Chondrocyte (in vitro differentiated cells): ENCODE data around the gene UBE2O. TPM values are rescaled to one million over a fixed set of nuclear protein-coding genes. Genes with fewer than 3 reads are reported as not detected.

Experiments
- DNase-seq: peaks from one replicate; pipeline ENCODE4 v3.0.0; 2021; ENCODE audit warnings: mixed read lengths, low spot score
- H3K27ac Mint-ChIP-seq: one replicate; pipeline ENCODE4 v1.8.0; 2021; ENCODE audit warnings: mild to moderate bottlenecking, moderate library complexity, mixed read lengths; ENCODE audit not compliant: unreplicated experiment
- H3K27me3 Mint-ChIP-seq: 2 replicates; pipeline ENCODE4 v1.8.0; 2021; ENCODE audit warnings: low read depth, mixed read lengths
- H3K36me3 Mint-ChIP-seq: 2 replicates; pipeline ENCODE4 v1.8.0; 2021; ENCODE audit warnings: low read depth, mixed read lengths
- H3K4me1 Mint-ChIP-seq: 2 replicates; pipeline ENCODE4 v1.8.0; 2021; ENCODE audit warnings: low read depth, mild to moderate bottlenecking, mixed read lengths
- H3K4me3 Mint-ChIP-seq: one replicate; pipeline ENCODE4 v1.8.0; 2021; ENCODE audit warnings: mild to moderate bottlenecking, moderate library complexity, mixed read lengths; ENCODE audit not compliant: unreplicated experiment
- H3K9me3 Mint-ChIP-seq: 2 replicates; pipeline ENCODE4 v1.8.0; 2021; ENCODE audit warnings: low read depth, mixed read lengths
- CTCF ChIP-seq: fragments of 200-600 bp; sonication (generic); IDR thresholded peaks from 2 replicates; pipeline ENCODE4 v1.5.0; 2021; ENCODE audit warnings: antibody characterized with exemption, mild to moderate bottlenecking, moderate library complexity
- total RNA-seq: library from RNA; stranded (reverse); gene quantifications from 3 replicates; pipeline ENCODE4 v1.2.1, GENCODE V29; 2021

UBE2O gene
- total RNA-seq, 1 donor from 2014 or later = 22.1 TPM

GRCh38 chr17:76434870-76435269 is 18.1 kb downstream of the UBE2O start:
- DNase-seq = no peak
- H3K27ac Mint-ChIP-seq = no peak overlapping the region
- H3K9me3 Mint-ChIP-seq = no peaks in the 10 kb centered on the region
- no peak overlapping the region for H3K4me3 Mint-ChIP-seq
- peaks cover 12% of the 10 kb centered on the region for H3K4me1 Mint-ChIP-seq
- H3K36me3 Mint-ChIP-seq = peaks cover 2% of the 10 kb centered on the region
- TF ChIP-seq CTCF = no peak
- H3K27me3 Mint-ChIP-seq = no peaks in the 10 kb centered on the region

- Mint-ChIP-seq H3K9me3 (no peaks in the 10 kb centered on the region), H3K27ac (no peak overlapping the region), H3K36me3 (peaks cover 2% of the 10 kb centered on the region)
These were observed 19.3 kb downstream of the UBE2O start for GRCh38 chr17:76433693-76434092.

GRCh38 chr17:76432712-76433336 is 20.1 kb downstream of the UBE2O start:
- Mint-ChIP-seq H3K4me3 (no peak overlapping the region), H3K4me1 (peaks cover 22% of the 10 kb centered on the region), H3K9me3 (no peaks in the 10 kb centered on the region), H3K27me3 (no peaks in the 10 kb centered on the region), H3K36me3 (peaks cover 2% of the 10 kb centered on the region), H3K27ac (no peak overlapping the region)
- no peak for DNase-seq
- peak; percentile 70 for TF ChIP-seq CTCF

More at GRCh38 chr17:76433693-76434092, 19.3 kb downstream of the UBE2O start:
- no peaks in the 10 kb centered on the region for H3K27me3 Mint-ChIP-seq
- no peak for DNase-seq
- TF ChIP-seq CTCF = no peak
- no peak overlapping the region for H3K4me3 Mint-ChIP-seq
- H3K4me1 Mint-ChIP-seq = peaks cover 13% of the 10 kb centered on the region

GRCh38 chr17:76432004-76432403 is 20.9 kb downstream of the UBE2O start:
- peak overlapping the region; percentile 59 for H3K27ac Mint-ChIP-seq
- H3K27me3 Mint-ChIP-seq = no peaks in the 10 kb centered on the region
- DNase-seq = no peak
- H3K4me1 Mint-ChIP-seq = peaks cover 30% of the 10 kb centered on the region
- H3K36me3 Mint-ChIP-seq = peaks cover 2% of the 10 kb centered on the region
- no peaks in the 10 kb centered on the region for H3K9me3 Mint-ChIP-seq
- TF ChIP-seq CTCF = no peak
- H3K4me3 Mint-ChIP-seq = no peak overlapping the region

- Mint-ChIP-seq H3K4me1 (peaks cover 34% of the 10 kb centered on the region), H3K9me3 (no peaks in the 10 kb centered on the region), H3K36me3 (peaks cover 2% of the 10 kb centered on the region), H3K27me3 (no peaks in the 10 kb centered on the region), H3K4me3 (no peak overlapping the region), H3K27ac (no peak overlapping the region)
- no peak for TF ChIP-seq CTCF
- DNase-seq = no peak
These were observed 21.4 kb downstream of the UBE2O start for GRCh38 chr17:76431509-76431908.
